ENCODE results near the gene MTCL1. TPM values are rescaled to one million over a fixed set of nuclear protein-coding genes. Genes with fewer than 3 reads are reported as not detected.

MTCL1 gene
- total and polyA plus RNA-seq, 2 of the 8 experiments (the other 6 are each of a cell fraction or from before 2014, with no cell fraction given), result 16.6 to 60.8 TPM

DNA sequence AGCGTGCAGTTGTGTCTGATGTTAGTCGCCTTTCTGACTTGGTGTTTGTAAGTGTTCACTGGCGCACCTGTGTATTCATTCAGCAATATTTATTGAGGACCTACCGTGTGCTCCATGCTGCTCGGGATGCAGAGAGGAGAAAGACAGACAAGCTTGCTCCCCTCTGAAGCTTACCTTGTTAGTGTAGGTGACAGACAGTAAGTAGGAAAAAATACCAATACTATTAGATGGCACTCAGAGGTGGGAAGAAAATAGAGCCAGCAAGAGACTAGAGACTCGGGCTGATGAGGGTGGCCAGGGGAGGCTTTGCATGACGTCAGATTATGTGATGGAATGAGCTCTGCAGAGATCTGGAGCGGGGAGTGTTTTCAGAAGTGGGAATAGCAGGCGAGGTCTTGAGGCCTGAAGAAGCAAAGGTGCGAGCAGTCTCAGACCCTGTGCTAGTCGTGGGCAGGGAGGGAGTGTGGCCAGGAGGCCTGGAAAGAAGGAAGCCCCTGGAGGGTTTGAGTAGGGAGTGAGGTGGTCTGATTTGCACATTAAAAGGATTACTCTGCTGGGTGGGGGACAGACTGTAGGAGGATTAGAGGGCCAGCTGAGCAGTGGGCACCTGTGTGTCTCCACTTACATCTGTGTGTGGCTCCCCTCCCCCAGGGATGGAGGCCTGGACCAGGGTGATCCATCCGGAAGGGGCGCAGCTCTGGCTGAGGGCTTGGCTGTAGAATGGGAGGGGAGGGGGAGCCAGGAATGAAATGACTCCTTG, 11.8 kb downstream of the MTCL1 start (continued):
- TF ChIP-seq RAD21 (IDR thresholded peaks at IDR 0.05 in 1 of 2, conservative IDR thresholded peaks at IDR 0.05 in 1 of 2; ENCODE audit: low read depth in 2 of 2, low read length in 2 of 2) (peak; percentile 19 to 31; a peak in 2 of 4 replicates), CBX5 (IDR thresholded peaks at IDR 0.05; ENCODE audit: low read depth, low read length) (no peak), SRF (IDR thresholded peaks at IDR 0.05; ENCODE audit: low read depth, low read length) (peak; percentile 16; the same call in 1 of the 2 replicates), SP1 (IDR thresholded peaks at IDR 0.05; ENCODE audit: low read depth, low read length) (0 out of 2 replicates have a peak, but pooled peaks have one; percentile 53), CTBP2 (IDR thresholded peaks at IDR 0.05; ENCODE audit: borderline replicate concordance, insufficient read depth, insufficient read length, low read length) (peak; percentile 94), CREB1 (IDR thresholded peaks at IDR 0.05) (0 out of 2 replicates have a peak, but pooled peaks have one; percentile 23), BACH1 (IDR thresholded peaks at IDR 0.05; ENCODE audit: low read length) (peak; percentile 29; the same call in 1 of the 2 replicates), TCF12 (IDR thresholded peaks at IDR 0.05; ENCODE audit: low read depth, low read length) (peak; percentile 88; the same call in 1 of the 2 replicates), HDAC2 (IDR thresholded peaks at IDR 0.05; ENCODE audit: borderline replicate concordance in 1 of 2, low read depth in 2 of 2, low read length in 2 of 2) (peak; percentile 81 to 87; a peak in 3 of 4 replicates), ASH2L (IDR thresholded peaks at IDR 0.05; ENCODE audit: low read length) (peak; percentile 52), TBP (IDR thresholded peaks at IDR 0.05; ENCODE audit: low read depth, low read length) (no peak)
